Fibroblast of lung (primary cell): ENCODE results near the gene PRMT3.

Source experiments
- EZH2 ChIP-seq: IDR thresholded peaks from 2 replicates; pipeline ENCODE4 v1.5.1; 2012; ENCODE audit warnings: low read length, control low read depth, mild to moderate bottlenecking; ENCODE audit errors: missing control alignments
- TF ChIP-seq, protein P1 (sequence below), 2 donors: IDR thresholded peaks in 1 of 2; conservative IDR thresholded peaks in 1 of 2; 1 replicate in 1 of 2; 2 replicates in 1 of 2; pipeline ENCODE4 v1.5.1; 2011 to 2012; ENCODE audit warnings: low read length in 2 of 2, control low read depth in 1 of 2, inconsistent platforms in 1 of 2, low read depth in 1 of 2, mild to moderate bottlenecking in 1 of 2

- TF ChIP-seq, protein P1, sequence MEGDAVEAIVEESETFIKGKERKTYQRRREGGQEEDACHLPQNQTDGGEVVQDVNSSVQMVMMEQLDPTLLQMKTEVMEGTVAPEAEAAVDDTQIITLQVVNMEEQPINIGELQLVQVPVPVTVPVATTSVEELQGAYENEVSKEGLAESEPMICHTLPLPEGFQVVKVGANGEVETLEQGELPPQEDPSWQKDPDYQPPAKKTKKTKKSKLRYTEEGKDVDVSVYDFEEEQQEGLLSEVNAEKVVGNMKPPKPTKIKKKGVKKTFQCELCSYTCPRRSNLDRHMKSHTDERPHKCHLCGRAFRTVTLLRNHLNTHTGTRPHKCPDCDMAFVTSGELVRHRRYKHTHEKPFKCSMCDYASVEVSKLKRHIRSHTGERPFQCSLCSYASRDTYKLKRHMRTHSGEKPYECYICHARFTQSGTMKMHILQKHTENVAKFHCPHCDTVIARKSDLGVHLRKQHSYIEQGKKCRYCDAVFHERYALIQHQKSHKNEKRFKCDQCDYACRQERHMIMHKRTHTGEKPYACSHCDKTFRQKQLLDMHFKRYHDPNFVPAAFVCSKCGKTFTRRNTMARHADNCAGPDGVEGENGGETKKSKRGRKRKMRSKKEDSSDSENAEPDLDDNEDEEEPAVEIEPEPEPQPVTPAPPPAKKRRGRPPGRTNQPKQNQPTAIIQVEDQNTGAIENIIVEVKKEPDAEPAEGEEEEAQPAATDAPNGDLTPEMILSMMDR (conservative IDR thresholded peaks at IDR 0.05 in 1 of 2, IDR thresholded peaks at IDR 0.05 in 1 of 2; ENCODE audit: low read depth in 1 of 2, low read length in 2 of 2) = no peak
- no peak for TF ChIP-seq EZH2
These were observed 57.0 kb downstream of the PRMT3 start for GRCh38 chr11:20444535-20444934.
